GM21723 (cell line): Measurements from ENCODE around the gene KCNIP3.
"Not testable (repeated sequence)": the region's sequence is repeated elsewhere in the genome, so short reads cannot be mapped to it uniquely, and the experiment has no call there.

ENCODE experiments used
- ATAC-seq: cut with Tn5 transposase; IDR thresholded peaks from one replicate; pipeline ENCODE4 v1.9.1; 2021; ENCODE audit warnings: mild to moderate bottlenecking, moderate library complexity; ENCODE audit not compliant: unreplicated experiment

KCNIP3 gene

DNA sequence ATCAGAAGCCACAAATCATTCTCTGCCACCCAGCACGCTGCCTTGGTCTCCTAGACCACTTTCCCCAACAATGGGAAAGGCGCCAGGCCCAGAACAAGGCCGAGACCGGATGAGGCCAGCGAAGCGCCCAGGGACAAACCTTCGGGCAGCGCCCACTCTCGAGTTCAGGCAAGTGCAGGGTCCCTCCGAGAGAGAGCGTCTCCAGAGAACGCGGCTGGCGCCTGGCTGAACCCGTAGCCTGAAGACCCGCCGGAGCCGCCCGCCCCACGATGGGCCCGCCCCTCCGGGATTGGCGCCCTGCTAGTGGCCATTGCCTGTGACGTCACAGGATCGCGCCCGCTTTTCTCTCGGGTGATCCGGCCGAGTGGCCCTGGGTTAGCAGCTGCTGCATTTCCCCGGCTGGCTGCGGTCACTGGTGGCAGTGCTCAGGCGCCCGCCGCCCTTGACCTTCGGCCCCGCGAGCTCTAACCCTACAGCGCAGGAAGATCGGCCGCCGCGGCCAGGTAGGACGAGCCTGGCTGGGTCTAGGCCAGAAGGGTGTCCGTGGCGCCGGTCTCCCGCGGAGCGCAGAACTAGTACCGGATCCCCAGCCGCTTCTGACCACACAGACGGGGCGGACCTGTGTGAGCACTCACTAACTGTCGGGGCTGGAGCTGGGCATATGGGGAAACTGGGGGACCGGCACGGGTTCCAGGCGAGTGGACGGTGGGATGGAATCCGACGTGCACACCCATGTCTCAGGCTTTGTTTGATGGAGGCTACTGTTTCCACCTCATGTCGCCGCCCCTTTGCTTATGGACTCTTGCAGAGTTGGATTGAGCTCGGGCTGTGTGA is 105.4 kb downstream of the KCNIP3 start, which contains the start of gene FAHD2A:
TSS of gene FAHD2A (plus strand) at position 339 of the 834 bp plus-strand sequence. CDS start 2,851 bp downstream, outside the sequence.
- peak; percentile 90 for ATAC-seq

DNA sequence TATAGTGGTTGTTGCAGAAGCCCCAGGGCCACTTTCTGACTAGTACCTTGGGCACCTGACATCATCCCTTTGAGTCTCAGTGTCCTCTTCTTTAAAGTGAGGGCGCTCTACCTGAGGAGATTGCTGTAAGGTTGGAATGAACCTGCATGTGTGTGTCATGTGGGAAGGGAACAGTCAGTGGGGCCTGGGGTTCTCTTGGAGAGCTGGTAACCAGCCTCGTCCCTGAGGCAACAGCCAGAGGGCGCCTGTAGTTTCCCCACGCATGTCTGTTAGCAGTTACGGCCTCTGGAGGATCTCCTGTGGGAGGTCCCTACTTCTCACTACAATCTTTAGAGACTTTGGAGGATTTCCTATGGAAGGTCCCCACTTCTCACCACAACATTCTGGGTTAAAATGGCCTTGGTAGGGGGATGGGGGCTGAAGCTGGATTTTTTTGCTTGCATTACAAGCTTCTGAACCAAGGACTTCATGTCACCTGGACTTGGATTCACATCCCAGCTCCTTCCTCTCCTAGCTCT is 106.1 kb downstream of the KCNIP3 start:
- ATAC-seq: peak; percentile 38

DNA sequence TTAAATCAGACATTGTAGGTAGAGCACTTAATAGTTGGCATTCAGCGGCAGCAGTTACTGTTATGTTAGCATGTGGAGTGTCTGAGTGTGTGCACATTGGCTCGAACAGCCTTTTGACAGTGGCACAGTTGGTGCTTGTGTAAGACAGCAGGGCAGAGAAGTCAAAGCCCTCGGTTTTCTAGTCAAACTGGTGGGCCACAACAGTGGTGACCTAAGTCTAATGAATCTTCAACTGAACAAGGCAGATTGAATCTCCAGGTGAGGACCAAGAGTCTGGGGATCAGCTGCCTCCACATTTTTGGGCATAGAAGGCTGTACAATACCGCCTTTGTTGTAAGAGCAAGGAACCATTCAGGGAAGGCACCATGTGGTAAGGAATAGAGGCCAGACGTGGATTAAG is 106.7 kb downstream of the KCNIP3 start:
- not testable (repeated sequence) for ATAC-seq

DNA sequence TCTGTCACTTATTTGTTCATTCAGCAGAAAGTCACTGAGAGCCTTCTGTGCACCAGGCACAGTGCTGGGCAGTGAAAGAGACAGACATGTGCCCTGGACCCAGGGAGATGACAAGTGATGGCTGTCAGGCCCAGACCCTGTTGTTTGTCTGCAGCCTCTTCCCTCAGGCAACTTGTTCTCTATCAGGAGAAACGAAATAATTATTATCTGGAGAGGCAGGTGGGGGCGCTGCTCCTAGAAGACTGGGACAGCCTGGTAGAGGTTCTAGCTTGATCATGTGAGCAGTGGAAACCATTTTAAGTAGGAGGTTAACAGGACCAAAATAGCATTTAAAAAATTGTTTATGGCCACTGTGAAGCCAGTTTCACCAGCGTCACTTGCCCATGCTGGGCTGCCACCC is 107.5 kb downstream of the KCNIP3 start:
- ATAC-seq: not testable (repeated sequence)

GRCh38 chr2:95411239-95411638 is 114.1 kb downstream of the KCNIP3 start:
- not testable (repeated sequence) for ATAC-seq

DNA sequence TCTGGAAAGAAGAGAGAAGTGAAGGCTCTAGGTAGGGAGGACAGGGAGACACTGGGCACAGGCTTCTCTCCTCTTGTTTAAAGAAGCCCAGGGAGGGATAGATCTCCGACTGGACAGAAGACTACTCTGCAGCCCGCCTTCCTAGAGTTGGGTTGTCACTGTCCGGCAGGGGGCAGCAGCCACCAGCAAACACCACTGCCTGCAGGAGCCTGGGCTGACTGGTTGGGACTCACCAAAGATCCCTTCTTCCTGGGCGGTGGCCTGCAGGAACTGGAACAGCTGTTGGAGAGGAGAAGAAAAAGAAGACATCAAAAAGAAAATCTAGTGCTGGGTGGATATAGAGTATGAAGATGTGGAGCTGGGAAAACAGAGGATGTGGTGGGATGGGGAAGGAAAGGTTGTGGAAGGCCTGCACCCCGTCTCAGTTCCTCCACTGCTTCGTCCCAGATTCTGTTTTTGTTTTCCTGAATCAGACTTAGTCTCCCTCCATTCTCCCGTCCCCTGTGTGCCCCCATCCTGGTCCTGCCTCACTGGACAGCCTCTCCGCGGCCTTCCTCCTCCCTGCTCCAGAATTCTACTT is 117.0 kb downstream of the KCNIP3 start:
- peak; percentile 85 for ATAC-seq

GRCh38 chr2:95415138-95415537 is 118.0 kb downstream of the KCNIP3 start:
- ATAC-seq: not testable (repeated sequence)

GRCh38 chr2:95415561-95415960 is 118.4 kb downstream of the KCNIP3 start:
- ATAC-seq: not testable (repeated sequence)

- ATAC-seq: not testable (repeated sequence)
Observed at GRCh38 chr2:95427196-95427867, 130.2 kb downstream of the KCNIP3 start.

DNA sequence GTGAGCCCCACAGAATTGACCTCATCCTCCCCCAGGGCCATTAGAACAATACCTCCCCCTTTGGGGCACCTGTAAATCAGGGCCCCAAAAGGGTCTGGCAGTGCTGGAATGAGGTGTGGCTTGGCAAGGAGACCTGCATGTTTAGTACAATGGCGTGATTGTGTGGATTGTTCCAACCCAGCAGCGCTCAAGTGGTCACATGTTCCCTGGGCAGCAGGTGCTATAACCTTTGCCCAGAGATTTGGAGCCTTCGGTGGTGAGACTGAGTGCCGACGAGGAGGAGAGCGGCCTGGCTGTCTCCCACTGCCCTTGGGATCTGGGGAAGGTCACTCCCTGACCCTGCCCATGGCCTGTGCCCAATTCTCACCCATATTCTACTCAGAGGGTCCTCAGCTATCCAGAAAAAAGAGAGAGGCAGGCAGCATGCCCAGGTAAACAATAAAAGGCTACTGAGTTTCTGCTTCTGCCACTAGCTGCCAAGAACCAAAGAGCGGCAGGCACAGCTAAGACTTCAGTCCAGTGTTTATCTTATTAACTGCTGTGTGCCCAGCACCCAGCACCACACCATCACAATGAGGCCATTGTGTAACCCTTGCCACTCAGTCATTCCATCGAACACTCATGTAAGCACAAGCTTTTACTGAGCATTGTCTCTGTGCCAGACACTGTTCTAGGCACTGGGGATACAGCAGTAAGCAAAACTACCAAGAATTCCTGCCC is 132.8 kb downstream of the KCNIP3 start:
- not testable (repeated sequence) for ATAC-seq

DNA sequence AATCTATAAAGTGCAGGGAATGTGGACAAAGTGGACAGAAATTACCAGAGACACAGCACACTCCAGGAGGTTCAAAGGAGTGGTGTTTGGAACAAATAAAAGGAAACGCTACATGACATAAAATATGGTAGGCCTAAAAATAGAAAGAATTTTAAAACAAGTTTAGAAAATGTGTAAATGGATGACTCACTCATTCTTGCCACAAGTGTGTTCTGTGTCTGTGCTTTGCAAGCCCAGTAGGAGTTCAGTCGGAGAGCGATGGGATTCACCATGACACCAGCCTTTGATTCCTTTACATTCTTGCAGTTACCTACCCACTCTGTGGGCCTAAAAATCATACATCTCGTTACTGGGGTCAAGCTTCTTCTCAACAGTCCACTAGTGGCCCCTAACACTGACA is 136.2 kb downstream of the KCNIP3 start:
- ATAC-seq: not testable (repeated sequence)

DNA sequence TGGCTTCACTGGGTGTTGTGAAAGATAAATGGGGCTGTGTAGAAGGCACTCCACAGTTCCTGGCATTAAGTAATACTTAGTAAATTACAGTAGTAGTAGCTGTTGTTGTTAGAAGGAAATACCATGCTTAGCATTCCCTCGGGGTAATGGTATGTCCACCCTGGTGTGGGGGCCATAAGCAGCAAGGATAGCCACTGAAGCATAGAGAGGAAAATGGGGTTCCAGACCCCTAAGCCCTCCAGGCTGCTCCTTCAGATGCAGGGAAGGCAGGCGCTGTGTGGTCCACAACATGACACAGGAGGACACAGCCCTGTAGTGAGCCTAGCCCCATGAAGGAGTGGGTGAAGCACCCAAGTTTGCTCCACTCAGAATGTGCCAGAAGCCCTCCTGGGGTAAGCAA is 136.8 kb downstream of the KCNIP3 start:
- ATAC-seq: not testable (repeated sequence)

- ATAC-seq: not testable (repeated sequence)
Observed at GRCh38 chr2:95434507-95435076, 137.4 kb downstream of the KCNIP3 start.

- ATAC-seq: not testable (repeated sequence)
Observed at GRCh38 chr2:95435162-95435871, 138.2 kb downstream of the KCNIP3 start.
